Kidney epithelial cell (primary cell): Measurements from ENCODE around the gene ZWILCH. TPM values are rescaled to one million over a fixed set of nuclear protein-coding genes. Genes with fewer than 3 reads are reported as not detected.
"Not testable (repeated sequence)": the region's sequence is repeated elsewhere in the genome, so short reads cannot be mapped to it uniquely, and the experiment has no call there.

Experiments used
- DNase-seq: peaks from one replicate; pipeline ENCODE4 v3.0.0-alpha.2; 2010; ENCODE audit warnings: low read depth
- H3K27me3 ChIP-seq: 2 replicates; pipeline ENCODE4 v1.6.0; 2011; ENCODE audit warnings: low read length; ENCODE audit not compliant: control insufficient read depth, insufficient read depth
- H3K36me3 ChIP-seq: 2 replicates; pipeline ENCODE4 v1.5.1; 2011; ENCODE audit warnings: low read length; ENCODE audit not compliant: control insufficient read depth, insufficient read depth
- H3K4me3 ChIP-seq: 2 replicates; pipeline ENCODE4 v1.5.1; 2011; ENCODE audit warnings: low read depth, mild to moderate bottlenecking, control low read depth, low read length
- CTCF ChIP-seq: IDR thresholded peaks from 2 replicates; pipeline ENCODE4 v1.5.1; 2011; ENCODE audit warnings: mild to moderate bottlenecking, moderate library complexity, low read length, control low read depth, inconsistent platforms; ENCODE audit not compliant: insufficient read depth, poor library complexity, severe bottlenecking
- total RNA-seq: library from RNA; depleted of rRNA; stranded (reverse); fragments of >200 nt; gene quantifications from 2 replicates; pipeline ENCODE4 v1.2.3, GENCODE V29; 2015

The ZWILCH gene
- 11.2 and 11.6 TPM in 2 replicates for total RNA-seq

- peak within 1 kb of the TSS; percentile 90 for H3K4me3 ChIP-seq
- no peak for TF ChIP-seq CTCF
- H3K27me3 ChIP-seq, result no peaks in the 10 kb centered on the region
- peak; percentile 63 for DNase-seq
- H3K36me3 ChIP-seq, result no peaks in the 10 kb centered on the region
These were observed at the start of gene ZWILCH, which contains the start of gene RPL4 for GRCh38 chr15:66504563-66505429. Gene ZWILCH, plus strand, starts transcription at chr15:66505326. Its CDS starts 13 bp downstream, at chr15:66505339. Gene RPL4, minus strand, starts transcription at chr15:66504855. Its CDS starts 65 bp downstream, at chr15:66504790.

DNA sequence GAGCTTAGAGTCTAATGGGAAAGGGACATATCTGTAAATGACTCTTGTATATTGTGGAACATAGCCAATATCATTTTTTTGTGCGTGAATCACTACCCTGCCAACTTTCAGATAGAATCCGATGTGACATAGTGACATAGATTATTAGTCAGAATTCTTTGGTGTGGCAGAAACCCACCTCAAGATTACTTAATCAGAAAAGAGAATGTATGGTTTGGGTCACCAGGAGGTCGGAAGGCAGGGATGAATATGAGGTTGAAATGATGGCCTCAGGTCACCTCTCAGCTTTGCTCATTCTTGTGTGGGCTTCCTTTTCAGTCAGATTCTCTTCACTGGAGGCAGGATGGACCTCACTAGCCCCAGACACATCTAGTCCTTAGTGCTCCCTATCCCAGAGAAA is 48.9 kb upstream of the ZWILCH start:
- TF ChIP-seq CTCF, result no peak
- Histone ChIP-seq H3K27me3 (no peaks in the 10 kb centered on the region), H3K4me3 (no peak overlapping the region), H3K36me3 (peaks cover 2% of the 10 kb centered on the region)
- no peak for DNase-seq

GRCh38 chr15:66459818-66460615 is 45.1 kb upstream of the ZWILCH start:
- no peaks in the 10 kb centered on the region for H3K27me3 ChIP-seq
- peaks cover 2% of the 10 kb centered on the region for H3K36me3 ChIP-seq
- DNase-seq, result peak; percentile 44
- H3K4me3 ChIP-seq, result no peak overlapping the region
- no peak for TF ChIP-seq CTCF

GRCh38 chr15:66461294-66461693 is 43.8 kb upstream of the ZWILCH start:
- H3K27me3 ChIP-seq, H3K4me3 ChIP-seq, H3K36me3 ChIP-seq, DNase-seq: not testable (repeated sequence)

DNA sequence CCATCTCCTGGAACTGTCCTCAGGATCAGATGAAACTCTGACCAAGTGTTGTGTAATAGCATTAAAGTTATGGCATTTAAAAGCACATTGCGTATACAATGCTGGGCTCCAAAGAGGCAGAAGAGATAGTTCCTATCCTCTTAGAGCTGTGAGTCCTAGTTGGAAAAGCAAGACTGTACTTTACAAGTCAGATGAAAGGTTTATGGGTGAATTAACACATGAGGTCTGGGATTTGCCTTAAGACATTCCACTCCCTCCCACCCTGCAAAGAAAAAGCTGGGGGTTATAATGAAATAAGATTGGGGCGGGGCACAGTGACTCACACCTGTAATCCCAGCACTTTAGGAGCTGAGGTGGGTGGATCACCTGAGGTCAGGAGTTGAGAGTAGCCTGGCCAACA is 43.2 kb upstream of the ZWILCH start:
- TF ChIP-seq CTCF, result no peak
- peaks cover 2% of the 10 kb centered on the region for H3K36me3 ChIP-seq
- H3K27me3 ChIP-seq, result no peaks in the 10 kb centered on the region
- no peak overlapping the region for H3K4me3 ChIP-seq
- DNase-seq, result no peak

DNA sequence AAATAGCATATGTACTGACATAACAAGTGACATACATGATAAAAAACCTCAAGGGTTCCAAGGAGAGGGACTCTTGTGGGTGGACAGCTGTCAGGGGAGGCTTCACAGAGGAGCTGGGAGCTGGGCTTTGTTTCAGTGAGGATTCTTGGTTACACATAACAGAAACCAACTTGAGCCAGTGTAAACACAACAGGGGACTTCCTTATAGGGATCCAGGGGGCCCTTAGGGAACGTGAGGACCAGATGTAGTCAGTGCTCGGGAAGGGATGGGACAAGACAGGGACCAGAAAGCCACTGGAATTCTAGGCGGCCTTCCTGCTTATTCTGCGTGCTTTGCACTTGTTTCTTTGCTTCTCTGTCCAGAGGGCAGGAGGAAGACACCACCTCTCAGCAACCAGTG is 42.5 kb upstream of the ZWILCH start:
- Histone ChIP-seq H3K27me3 (no peaks in the 10 kb centered on the region), H3K4me3 (no peak overlapping the region), H3K36me3 (peaks cover 2% of the 10 kb centered on the region)
- no peak for DNase-seq
- no peak for TF ChIP-seq CTCF

DNA sequence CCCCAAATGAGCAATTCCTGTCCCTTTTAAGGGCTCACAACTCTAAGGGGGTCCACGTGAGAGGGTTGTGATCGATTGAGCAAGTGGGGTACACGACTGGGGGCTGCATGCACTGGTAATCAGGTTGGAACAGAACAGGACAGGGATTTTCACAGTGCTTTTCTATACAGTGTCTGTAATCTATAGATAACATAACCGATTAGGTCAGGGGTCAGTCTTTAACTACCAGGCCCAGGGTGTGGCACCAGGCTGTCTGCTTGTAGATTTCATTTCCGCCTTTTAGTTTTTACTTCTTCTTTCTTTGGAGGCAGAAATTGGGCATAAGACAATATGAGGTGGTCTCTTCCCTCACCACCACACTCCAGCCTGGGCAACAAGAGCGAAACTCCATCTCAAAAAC is 39.8 kb upstream of the ZWILCH start:
- H3K36me3 ChIP-seq, H3K27me3 ChIP-seq, DNase-seq, H3K4me3 ChIP-seq: not testable (repeated sequence)

GRCh38 chr15:66467162-66468040 is 37.7 kb upstream of the ZWILCH start:
- not testable (repeated sequence) for H3K4me3 ChIP-seq, H3K36me3 ChIP-seq, DNase-seq, H3K27me3 ChIP-seq
